Loucy (cell line): ENCODE data around the gene LMNTD2.
"Not testable (repeated sequence)": the region's sequence is repeated elsewhere in the genome, so short reads cannot be mapped to it uniquely, and the experiment has no call there.

Experiments used
- H2AFZ ChIP-seq: fragments of 200-600 bp; sonication (generic); 2 replicates; pipeline ENCODE4 v1.6.0; 2016; ENCODE audit warnings: antibody characterized with exemption, mild to moderate bottlenecking, low read length, moderate library complexity
- H3F3A ChIP-seq: fragments of 200-600 bp; 2 replicates; pipeline ENCODE4 v1.6.0; 2016; ENCODE audit warnings: antibody characterized with exemption, low read depth, mild to moderate bottlenecking
- H3K27me3 ChIP-seq: fragments of 200-600 bp; sonication (generic); 2 replicates; pipeline ENCODE4 v1.6.1; 2014; ENCODE audit warnings: low read length, mild to moderate bottlenecking; ENCODE audit not compliant: insufficient read depth, poor library complexity, severe bottlenecking
- H3K36me3 ChIP-seq: fragments of 200-600 bp; sonication (generic); 2 replicates; pipeline ENCODE4 v1.6.1; 2016; ENCODE audit warnings: low read length; ENCODE audit not compliant: insufficient read depth
- H3K4me1 ChIP-seq: fragments of 200-600 bp; sonication (generic); 2 replicates; pipeline ENCODE4 v1.5.1; 2014; ENCODE audit warnings: low read length, mild to moderate bottlenecking; ENCODE audit not compliant: insufficient read depth, poor library complexity, severe bottlenecking
- H3K4me2 ChIP-seq: fragments of 200-600 bp; sonication (generic); 2 replicates; pipeline ENCODE4 v1.6.0; 2014; ENCODE audit warnings: antibody characterized with exemption, low read length, low read depth, mild to moderate bottlenecking; ENCODE audit not compliant: poor library complexity, severe bottlenecking
- H3K4me3 ChIP-seq: fragments of 200-600 bp; sonication (generic); 2 replicates; pipeline ENCODE4 v1.5.1; 2014; ENCODE audit warnings: low read length, mild to moderate bottlenecking, mixed read lengths; ENCODE audit not compliant: poor library complexity, severe bottlenecking
- H3K79me2 ChIP-seq: fragments of 200-600 bp; sonication (generic); 2 replicates; pipeline ENCODE4 v1.6.1; 2014; ENCODE audit warnings: low read length; ENCODE audit not compliant: insufficient read depth
- H3K9ac ChIP-seq: fragments of 200-600 bp; sonication (generic); 2 replicates; pipeline ENCODE4 v1.6.0; 2014; ENCODE audit warnings: mild to moderate bottlenecking, low read depth, low read length, moderate library complexity; ENCODE audit not compliant: poor library complexity, severe bottlenecking
- H3K9me2 ChIP-seq: fragments of 200-600 bp; sonication (generic); replicated peaks from 2 replicates; pipeline ENCODE4 v1.6.1; 2016; ENCODE audit warnings: low read depth, low read length, mixed read lengths
- H3K9me3 ChIP-seq: fragments of 200-600 bp; sonication (generic); 2 replicates; pipeline ENCODE4 v1.6.1; 2014; ENCODE audit warnings: mild to moderate bottlenecking, antibody characterized with exemption, low read length, low read depth; ENCODE audit not compliant: insufficient read depth
- H4K20me1 ChIP-seq: fragments of 200-600 bp; sonication (generic); 2 replicates; pipeline ENCODE4 v1.6.0; 2014; ENCODE audit warnings: antibody characterized with exemption, low read length, mild to moderate bottlenecking; ENCODE audit not compliant: insufficient read depth, poor library complexity, severe bottlenecking
- EZH2phosphoT487 ChIP-seq: fragments of 200-600 bp; IDR thresholded peaks from 2 replicates; pipeline ENCODE4 v1.6.1; 2018; ENCODE audit warnings: antibody characterized with exemption, mild to moderate bottlenecking, moderate library complexity, borderline replicate concordance
- TF ChIP-seq, protein P1 (sequence below): fragments of 200-600 bp; sonication (generic); conservative IDR thresholded peaks from 2 replicates; pipeline ENCODE4 v1.5.1; 2014; ENCODE audit warnings: mild to moderate bottlenecking, antibody characterized with exemption, low read length

Gene LMNTD2

DNA sequence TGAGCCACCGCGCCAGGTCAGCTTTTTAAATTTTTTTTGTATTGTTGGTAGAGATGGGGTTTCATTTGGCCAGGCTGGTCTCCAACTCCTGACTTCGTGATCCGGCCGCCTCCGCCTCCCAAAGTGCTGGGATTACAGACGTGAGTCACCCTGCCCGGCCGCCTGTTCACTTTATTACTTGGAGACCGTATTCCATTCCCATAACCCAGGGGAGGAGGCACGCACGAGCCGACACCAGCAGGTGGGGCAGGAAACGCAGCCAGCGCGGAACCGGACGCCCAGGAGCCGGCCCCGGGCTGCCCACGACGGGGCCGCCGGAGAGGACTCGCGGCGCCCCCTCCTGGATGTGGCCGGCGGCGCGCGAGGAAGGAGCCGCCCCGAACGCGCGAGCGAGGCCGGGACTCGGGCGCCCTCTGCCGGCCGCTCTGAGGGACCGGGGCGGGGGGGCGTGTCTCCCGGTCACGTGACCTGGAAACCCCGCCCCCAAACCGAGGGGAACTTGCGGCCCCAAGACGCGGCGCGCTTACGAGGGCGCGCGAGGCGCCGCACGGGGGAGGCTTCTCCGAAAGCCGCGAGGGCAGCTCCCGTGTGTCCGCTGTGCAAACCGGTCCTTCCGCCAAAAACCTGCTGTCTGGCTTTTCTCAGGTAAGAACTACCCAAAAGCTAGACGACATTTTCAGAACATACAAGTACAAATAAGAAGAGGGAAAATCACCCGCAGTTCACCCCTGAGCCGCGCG is 41.9 kb downstream of the LMNTD2 start:
- Histone ChIP-seq H3K9ac (no peak overlapping the region), H3K4me3 (no peak overlapping the region)

DNA sequence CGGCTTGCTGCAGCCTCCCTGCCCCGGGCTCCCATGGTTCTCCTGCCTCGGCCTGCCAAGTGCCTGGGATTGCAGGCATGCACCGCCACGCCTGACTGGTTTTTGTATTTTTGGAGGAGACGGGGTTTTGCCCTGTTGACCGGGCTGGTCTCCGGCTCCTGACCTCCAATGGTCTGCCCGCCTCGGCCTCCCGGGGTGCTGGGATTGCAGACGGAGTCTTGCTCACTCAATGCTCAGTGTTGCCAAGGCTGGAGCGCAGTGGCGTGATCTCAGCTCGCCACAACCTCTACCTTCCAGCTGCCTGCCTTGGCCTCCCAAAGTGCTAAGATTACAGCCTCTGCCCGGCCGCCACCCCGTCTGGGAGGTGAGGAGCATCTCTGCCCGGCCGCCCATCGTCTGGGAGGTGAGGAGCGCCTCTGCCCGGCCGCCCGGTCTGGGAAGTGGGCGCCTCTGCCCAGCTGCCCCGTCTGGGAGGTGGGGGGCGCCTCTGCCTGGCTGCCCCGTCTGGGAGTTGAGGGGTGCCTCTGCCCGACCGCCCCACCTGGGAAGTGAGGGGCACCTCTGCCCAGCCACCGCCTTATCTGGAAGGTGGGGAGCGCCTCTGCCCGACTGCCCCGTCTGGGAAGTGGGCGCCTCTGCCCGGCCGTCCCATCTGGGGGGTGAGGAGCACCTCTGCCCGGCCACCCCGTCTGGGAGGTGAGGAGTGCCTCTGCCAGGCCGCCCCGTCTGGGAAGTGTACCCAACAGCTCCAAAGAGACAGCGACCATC is 43.4 kb downstream of the LMNTD2 start:
- not testable (repeated sequence) for H3K4me2 ChIP-seq, H3K79me2 ChIP-seq, H2AFZ ChIP-seq, H3K27me3 ChIP-seq, H3K36me3 ChIP-seq, H4K20me1 ChIP-seq, H3K9me2 ChIP-seq, H3K4me3 ChIP-seq, H3K4me1 ChIP-seq, H3K9me3 ChIP-seq, H3K9ac ChIP-seq, H3F3A ChIP-seq

More for the DNA sequence above, 41.9 kb downstream of the LMNTD2 start:
- Histone ChIP-seq H3K27me3 (no peaks in the 10 kb centered on the region), H3K9me2 (no peaks in the 10 kb centered on the region), H3K4me2 (no peak overlapping the region), H3K79me2 (no peaks in the 10 kb centered on the region), H4K20me1 (no peaks in the 10 kb centered on the region), H3K9me3 (no peaks in the 10 kb centered on the region; the same call in 1 of the 2 replicates), H3K36me3 (no peaks in the 10 kb centered on the region), H3K4me1 (no peaks in the 10 kb centered on the region), H3F3A (no peaks in the 10 kb centered on the region), H2AFZ (no peak overlapping the region)
- TF ChIP-seq, protein P1, sequence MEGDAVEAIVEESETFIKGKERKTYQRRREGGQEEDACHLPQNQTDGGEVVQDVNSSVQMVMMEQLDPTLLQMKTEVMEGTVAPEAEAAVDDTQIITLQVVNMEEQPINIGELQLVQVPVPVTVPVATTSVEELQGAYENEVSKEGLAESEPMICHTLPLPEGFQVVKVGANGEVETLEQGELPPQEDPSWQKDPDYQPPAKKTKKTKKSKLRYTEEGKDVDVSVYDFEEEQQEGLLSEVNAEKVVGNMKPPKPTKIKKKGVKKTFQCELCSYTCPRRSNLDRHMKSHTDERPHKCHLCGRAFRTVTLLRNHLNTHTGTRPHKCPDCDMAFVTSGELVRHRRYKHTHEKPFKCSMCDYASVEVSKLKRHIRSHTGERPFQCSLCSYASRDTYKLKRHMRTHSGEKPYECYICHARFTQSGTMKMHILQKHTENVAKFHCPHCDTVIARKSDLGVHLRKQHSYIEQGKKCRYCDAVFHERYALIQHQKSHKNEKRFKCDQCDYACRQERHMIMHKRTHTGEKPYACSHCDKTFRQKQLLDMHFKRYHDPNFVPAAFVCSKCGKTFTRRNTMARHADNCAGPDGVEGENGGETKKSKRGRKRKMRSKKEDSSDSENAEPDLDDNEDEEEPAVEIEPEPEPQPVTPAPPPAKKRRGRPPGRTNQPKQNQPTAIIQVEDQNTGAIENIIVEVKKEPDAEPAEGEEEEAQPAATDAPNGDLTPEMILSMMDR: 0 out of 2 replicates have a peak, but pooled peaks have one; percentile 19
- no peak for TF ChIP-seq EZH2phosphoT487

DNA sequence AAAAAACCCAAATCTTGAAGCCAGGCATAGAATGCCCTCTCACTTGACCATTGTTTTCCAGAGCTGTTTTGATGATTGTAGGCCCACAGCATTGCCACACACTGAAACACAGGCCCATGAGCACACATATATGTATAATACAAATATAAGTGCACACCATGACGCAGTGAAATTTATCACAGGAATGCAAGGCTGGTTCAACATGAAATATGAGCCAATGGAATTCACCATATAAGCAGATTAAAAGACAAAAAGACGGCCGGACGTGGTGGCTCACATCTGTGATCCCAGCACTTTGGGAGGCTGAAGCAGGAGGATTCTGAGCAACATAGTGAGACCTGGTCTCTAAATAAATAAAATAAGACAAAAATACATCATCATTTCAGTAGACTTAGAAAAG is 44.1 kb downstream of the LMNTD2 start:
- Histone ChIP-seq H4K20me1 (no peaks in the 10 kb centered on the region), H3K9me2 (no peaks in the 10 kb centered on the region), H3K4me2 (no peak overlapping the region), H3F3A (no peaks in the 10 kb centered on the region), H3K4me3 (no peak overlapping the region), H3K79me2 (no peaks in the 10 kb centered on the region), H2AFZ (no peak overlapping the region), H3K9ac (no peak overlapping the region), H3K27me3 (no peaks in the 10 kb centered on the region), H3K36me3 (no peaks in the 10 kb centered on the region), H3K4me1 (no peaks in the 10 kb centered on the region), H3K9me3 (no peaks in the 10 kb centered on the region; the same call in 1 of the 2 replicates)
- TF ChIP-seq, protein P1: no peak
- TF ChIP-seq EZH2phosphoT487: no peak
